Measurements from ENCODE around the gene ZNF217.
"Not testable (repeated sequence)": the region's sequence is repeated elsewhere in the genome, so short reads cannot be mapped to it uniquely, and the experiment has no call there.

Gene ZNF217

GRCh38 chr20:53569005-53569404, 24.6 kb downstream of the ZNF217 start:
- no peak overlapping the region for H3K4me3 ChIP-seq (ENCODE audit: low read depth, low read length)
- TF ChIP-seq, protein P1, sequence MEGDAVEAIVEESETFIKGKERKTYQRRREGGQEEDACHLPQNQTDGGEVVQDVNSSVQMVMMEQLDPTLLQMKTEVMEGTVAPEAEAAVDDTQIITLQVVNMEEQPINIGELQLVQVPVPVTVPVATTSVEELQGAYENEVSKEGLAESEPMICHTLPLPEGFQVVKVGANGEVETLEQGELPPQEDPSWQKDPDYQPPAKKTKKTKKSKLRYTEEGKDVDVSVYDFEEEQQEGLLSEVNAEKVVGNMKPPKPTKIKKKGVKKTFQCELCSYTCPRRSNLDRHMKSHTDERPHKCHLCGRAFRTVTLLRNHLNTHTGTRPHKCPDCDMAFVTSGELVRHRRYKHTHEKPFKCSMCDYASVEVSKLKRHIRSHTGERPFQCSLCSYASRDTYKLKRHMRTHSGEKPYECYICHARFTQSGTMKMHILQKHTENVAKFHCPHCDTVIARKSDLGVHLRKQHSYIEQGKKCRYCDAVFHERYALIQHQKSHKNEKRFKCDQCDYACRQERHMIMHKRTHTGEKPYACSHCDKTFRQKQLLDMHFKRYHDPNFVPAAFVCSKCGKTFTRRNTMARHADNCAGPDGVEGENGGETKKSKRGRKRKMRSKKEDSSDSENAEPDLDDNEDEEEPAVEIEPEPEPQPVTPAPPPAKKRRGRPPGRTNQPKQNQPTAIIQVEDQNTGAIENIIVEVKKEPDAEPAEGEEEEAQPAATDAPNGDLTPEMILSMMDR (IDR thresholded peaks at IDR 0.05; ENCODE audit: borderline replicate concordance, insufficient read depth, low read depth, low read length): no peak

DNA sequence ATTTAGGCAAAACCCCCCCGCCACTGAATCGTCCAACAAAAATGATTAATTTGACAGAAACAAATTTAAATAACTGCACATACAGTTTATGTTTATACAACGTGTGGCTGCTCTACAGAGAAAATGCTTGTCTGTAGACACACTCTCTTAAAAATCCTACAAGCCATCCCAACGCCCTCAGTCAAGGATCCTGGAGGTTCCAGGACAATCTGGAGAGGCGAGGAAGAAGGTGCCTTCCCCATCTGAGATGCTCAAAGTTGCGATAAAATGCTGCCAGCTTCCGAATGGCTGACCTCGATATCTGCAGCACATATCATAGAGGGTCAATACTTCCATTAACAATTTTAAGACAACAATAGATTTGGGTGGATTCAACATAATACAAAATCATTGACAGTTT, 25.3 kb downstream of the ZNF217 start:
- no peak overlapping the region for H3K4me3 ChIP-seq (ENCODE audit: low read depth, low read length)
- TF ChIP-seq, protein P1 (IDR thresholded peaks at IDR 0.05; ENCODE audit: borderline replicate concordance, insufficient read depth, low read depth, low read length): no peak

DNA sequence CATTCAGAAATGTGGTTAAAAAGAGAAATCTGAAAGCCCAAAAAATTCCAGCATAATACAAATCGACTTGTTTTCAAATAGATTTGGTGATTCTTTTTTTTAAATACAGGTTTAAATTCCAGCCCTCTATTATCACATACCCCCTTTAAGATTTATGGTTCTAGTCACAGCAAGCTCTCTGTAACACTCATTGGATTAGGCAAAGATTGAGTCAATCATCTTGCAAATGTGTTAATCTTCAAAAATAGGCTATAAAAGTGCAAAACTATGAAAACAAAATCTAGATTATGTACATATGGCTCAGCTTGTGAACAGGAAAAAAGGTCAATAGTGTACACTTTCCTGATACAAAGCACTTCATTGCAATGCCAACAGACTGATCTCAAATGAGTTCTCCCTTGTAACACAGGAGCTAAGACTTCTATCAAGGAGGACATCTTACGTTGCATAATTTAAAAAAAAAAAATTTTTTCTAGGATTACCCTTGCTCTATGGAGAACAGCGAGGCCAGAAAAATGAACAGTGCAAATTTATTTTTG, 26.2 kb downstream of the ZNF217 start:
- TF ChIP-seq, protein P1 (IDR thresholded peaks at IDR 0.05; ENCODE audit: borderline replicate concordance, insufficient read depth, low read depth, low read length): no peak
- H3K4me3 ChIP-seq (ENCODE audit: low read depth, low read length): no peak overlapping the region

- H3K4me3 ChIP-seq (ENCODE audit: low read depth, low read length): not testable (repeated sequence)
Observed at GRCh38 chr20:53566623-53567022, 27.0 kb downstream of the ZNF217 start.

DNA sequence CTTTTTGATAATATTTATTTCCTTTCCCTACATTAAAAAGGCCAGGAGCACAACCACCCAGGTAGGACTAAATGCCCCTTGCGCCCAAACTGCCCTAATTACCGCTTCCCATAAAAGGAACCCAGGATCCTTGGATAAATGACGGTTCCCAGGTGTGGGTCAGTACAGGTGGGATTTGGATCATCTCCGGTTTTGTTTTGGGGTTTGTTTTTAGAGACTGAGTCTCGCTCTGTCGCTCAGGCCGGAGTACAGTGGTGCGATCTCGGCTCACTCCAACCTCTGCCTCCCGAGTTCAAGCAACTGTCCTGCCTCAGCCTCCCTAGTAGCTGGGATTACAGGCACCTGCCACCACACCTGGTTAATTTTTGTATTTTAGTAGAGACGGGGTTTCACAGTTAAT, 28.4 kb downstream of the ZNF217 start:
- H3K4me3 ChIP-seq (ENCODE audit: low read depth, low read length): no peak overlapping the region
- TF ChIP-seq, protein P1 (IDR thresholded peaks at IDR 0.05; ENCODE audit: borderline replicate concordance, insufficient read depth, low read depth, low read length): no peak

- not testable (repeated sequence) for H3K4me3 ChIP-seq (ENCODE audit: low read depth, low read length)
Observed at GRCh38 chr20:53562104-53562764, 31.4 kb downstream of the ZNF217 start.

- TF ChIP-seq, protein P1 (IDR thresholded peaks at IDR 0.05; ENCODE audit: borderline replicate concordance, insufficient read depth, low read depth, low read length): no peak
- H3K4me3 ChIP-seq (ENCODE audit: low read depth, low read length): no peak overlapping the region
Observed at GRCh38 chr20:53561505-53561904, 32.1 kb downstream of the ZNF217 start.

DNA sequence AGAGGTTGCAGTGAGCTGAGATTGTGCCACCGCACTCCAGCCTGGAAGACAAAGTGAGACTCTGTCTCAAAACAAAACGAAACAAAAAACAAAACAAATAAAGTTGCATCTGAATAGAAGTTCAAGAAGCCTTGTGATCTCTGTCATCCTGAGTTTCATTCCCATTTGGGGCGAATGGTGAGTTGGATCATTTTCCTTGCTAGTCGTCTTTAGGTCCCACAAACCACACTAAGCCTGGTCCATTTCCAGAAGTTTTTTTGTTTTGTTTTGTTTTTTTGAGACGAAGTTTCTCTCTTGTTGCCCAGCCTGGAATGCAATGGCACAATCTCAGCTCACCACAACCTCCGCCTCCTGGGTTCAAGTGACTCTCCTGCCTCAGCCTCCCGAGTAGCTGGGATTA, 33.8 kb downstream of the ZNF217 start:
- TF ChIP-seq, protein P1 (IDR thresholded peaks at IDR 0.05; ENCODE audit: borderline replicate concordance, insufficient read depth, low read depth, low read length): no peak

More for the DNA sequence above, 33.8 kb downstream of the ZNF217 start:
- H3K4me3 ChIP-seq (ENCODE audit: low read depth, low read length): no peak overlapping the region
